Iris pigment epithelial cell (primary cell): Measurements from ENCODE around the gene FHIT.

Experiments
- DNase-seq: peaks from one replicate; pipeline ENCODE4 v3.0.0-alpha.2; 2011; ENCODE audit warnings: low read depth

The FHIT gene

DNA sequence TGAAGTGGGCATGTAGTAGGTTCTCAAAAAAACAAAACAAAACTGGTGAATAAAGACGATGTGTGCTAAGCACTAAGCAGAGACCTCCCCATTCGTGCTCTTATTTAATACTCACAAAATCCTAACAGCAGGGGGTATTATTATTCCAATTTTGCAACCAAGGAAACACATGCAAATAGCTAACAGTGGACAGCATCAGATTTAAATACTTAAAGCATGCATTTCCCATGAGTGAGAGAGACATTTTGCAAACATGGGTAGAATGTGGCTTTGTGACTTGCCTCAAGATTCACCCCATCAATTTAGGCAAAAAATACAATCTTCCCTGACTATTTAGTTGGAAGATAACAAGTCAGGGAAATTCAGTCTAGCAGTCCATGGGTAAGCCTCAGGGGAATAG lies 1255.2 kb downstream of the FHIT start:
- no peak for DNase-seq

DNA sequence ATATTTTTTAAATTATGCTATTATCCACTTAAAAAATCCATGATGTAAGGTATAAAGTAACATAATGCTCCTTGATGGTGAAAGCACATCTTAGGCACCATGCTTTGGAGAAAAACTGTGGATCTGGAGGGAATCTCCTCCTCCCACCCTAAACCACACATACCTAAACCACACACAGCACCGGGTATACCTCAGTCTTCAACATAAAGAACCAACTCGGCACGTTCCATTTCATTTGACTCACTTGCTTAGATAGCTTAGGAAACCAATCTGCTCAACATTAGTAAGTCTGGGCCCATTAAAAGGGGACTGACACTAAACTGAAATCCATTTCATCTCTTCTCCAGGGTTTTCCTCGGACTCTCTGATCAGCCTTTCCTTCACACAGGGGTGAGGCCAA lies 1255.7 kb downstream of the FHIT start:
- DNase-seq = no peak

DNA sequence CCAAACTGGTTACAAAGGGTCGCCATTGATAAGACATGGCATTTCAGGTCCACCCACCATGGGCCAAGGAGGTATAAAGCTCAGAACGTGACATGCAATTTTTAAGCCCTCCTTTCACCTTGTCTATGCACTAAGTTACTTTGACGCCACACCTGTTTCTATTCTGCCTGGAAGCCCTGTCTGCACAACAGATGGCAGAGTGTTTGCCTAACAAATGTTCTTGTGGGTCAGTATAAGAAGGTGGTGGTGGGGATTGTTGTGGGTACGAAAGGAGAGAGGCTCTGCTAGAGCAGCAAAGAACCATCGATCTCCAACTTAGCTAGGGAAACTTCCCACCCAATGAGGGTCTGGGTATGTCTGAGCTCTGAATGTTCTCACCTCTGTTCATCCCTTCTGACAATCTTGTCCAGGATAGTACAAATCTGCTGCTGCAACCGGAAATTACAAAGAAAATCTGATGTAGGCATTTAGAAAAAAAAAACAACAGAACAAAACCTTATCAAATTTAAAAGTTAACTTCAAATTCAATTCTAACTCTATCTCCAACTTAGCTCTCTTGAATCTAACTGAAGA lies 1256.4 kb downstream of the FHIT start:
- DNase-seq = no peak

DNA sequence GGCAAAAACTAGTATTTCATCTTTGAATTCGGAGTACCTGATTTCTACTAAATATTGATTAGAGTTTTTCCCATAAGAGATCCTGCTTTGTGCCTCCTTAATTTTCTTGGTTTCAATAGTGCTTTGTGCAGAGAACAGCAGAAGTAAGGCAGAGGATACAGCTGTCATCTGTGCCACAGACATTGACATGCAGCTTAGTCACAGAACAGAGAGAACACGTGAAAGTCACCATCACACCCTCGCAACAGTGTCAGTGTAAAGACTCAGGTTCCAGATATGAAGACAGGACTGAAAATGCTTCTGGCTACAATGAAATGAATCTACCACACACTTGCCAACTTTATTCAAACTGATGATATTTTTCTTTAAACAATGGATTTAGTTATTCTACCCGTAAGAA lies 1258.7 kb downstream of the FHIT start:
- DNase-seq = no peak

DNA sequence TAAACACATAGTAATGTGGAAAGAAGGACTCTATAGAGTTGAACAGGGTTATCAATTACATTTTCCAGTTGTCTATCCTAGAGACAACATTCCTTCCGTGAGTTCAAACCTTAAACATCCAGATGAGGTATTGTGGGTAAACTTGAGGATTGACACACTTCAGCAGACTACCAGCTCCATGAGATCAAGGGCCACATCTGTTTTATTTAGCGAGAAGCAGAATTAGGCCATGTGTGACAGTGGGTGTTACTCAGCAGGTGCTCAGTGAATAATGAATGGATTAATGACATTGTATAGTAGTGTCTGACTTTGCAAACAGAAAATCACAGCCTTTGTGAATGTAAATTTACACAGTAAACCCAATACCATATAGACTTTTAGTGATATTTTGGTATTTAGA lies 1260.3 kb downstream of the FHIT start:
- DNase-seq = no peak

DNA sequence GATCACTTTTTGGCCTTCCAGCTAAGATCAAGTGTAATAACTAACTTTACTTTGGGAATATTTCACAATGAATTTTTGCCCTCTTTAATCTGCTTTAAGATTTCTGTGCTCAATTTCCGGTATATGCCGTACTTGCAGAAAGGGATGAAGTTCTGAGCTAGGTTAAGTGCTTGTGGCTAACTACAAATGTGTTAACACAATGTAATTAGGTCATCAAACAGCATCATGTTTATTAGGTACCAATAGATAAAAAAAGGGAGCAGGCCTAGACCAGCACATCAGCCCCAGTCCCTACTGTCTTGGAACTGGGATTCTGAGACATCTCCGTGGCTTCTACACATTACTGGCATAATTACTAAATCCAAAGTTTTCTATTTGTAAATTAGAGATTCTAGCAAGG lies 1268.7 kb downstream of the FHIT start:
- DNase-seq = no peak

DNA sequence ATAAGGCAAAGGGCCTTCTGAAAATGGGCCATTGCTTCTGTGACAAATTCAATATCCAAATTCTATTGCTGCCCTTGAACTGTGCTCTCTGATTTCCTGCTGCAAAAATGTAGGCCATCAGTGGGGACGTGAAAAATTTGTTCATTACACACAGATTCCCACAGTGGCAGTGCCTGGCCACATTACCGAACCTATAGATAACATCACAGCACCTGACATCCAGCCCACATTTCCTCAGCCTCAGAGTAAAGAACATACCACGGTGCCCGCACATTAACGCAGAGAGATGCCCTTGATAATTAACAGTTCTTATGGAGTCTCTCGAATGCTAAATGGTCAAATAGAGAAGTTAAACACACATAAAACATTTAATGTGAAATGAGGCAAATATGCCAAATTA lies 1269.9 kb downstream of the FHIT start:
- DNase-seq = no peak

DNA sequence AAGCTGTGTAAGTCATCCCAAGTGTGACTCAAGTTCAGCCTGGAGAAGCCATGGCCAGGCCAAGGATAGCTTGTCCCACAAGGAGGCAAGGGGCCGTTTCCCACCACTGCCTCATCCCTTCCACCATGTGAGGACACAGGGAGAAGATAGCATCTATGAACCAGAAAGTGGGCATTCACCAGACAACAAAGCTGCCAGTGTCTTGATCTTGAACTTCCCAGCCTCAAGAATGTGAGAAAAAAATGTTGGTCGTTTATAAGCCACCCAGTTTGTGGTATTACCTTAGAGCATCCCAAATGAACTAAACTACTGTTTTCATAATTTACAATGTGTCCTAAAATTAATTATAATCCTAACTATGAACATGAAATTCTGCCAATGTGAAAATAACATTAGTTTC lies 1270.7 kb downstream of the FHIT start:
- no peak for DNase-seq

DNA sequence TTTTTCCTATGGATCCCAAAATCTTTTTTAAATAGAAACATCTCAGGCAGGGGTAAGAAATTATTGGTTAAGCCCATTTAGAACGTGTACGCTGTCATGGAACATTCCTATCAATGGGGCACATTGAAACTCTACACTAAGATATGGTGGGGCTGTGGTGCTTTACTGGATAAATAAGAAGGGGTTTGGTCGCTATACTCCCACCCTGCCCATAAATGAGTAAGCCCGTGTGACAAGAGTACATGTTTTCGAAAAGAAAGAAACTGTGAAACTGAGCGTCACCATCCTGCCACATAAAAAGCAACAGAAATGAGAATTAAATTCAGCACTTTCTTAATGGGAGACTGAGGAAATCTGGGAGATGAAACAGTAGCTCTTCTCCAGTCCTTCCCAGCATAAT lies 1271.7 kb downstream of the FHIT start:
- DNase-seq = no peak

DNA sequence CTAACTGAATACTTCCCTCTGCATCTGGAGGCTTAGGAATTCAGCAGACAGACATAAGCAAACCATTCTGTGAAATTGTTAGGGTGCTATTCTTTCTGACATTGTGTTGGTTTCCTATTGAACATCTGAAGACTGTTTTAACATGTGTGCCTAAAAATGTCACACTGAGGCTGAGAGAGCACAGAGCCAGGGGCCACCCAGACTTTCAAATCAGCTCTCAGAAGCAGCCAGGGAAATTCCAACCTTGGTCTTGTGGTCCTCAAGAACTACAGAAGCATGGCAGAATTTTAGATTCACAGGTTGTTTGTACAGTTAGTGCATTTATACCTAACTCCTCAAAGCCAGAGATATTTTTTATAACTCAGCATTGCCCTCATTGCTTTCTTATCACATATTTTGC lies 1272.3 kb downstream of the FHIT start:
- DNase-seq = no peak

DNA sequence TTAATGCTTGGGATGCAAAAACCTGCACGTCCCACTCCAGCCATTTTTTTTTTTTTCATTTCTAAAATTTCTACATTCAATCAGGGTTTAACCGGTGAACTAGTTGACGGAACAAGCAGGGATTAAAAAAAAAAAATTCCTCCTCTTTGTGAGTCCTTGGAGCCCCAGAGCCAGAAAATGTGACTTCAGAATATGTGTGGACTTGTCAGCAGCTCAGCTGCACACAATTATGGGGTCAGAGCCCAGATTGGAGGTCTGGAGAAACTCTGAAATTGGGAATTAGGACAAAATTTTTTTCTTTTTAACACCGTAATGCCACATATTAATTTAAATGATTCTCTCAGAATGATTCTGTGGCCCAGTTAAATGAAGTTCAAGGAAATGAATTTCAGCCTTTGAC lies 1280.5 kb downstream of the FHIT start:
- no peak for DNase-seq

DNA sequence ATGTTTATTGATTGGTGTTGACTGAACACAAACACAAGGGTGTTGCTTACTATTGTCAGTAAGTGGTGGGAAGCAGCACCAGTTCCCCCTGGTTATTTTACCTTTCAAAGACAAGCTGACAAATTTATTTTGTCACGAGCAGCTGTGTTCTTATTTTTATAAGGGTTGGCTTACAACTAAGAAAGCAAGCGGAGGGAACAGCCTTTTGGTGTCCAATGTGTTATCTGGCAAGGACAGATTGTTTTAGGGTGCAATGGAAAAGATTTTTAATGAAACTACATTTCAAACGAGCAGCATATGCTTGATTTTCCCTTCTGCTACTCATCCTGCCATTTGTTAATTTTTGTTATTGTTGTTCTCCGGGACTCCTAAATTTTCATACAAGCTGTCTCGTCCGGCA lies 1280.9 kb downstream of the FHIT start:
- DNase-seq = no peak

DNA sequence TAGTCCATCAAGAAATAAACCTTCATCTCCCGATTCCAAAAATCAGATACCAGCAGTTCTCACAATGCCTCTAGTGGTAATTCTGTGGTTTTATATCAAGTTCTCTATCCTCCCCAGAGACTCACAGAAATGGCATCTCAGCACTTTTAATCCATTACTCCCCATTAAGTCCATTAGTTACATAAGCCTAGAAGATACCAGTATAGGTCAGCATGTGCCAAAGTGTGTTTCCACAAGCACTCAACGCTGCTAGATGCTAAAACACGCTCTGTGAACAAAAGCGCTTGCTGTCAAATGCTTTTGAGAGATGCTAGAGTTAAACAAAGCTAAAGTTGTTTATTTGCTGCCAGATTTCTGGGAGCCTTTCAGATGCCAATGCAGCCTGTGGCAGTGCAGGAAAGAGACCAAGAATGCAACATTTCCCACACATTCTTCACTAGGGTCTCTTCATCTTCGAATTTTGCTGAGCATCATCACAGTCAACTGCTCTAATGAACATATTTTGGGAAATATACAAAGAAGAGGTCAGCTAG lies 1282.7 kb downstream of the FHIT start:
- no peak for DNase-seq

DNA sequence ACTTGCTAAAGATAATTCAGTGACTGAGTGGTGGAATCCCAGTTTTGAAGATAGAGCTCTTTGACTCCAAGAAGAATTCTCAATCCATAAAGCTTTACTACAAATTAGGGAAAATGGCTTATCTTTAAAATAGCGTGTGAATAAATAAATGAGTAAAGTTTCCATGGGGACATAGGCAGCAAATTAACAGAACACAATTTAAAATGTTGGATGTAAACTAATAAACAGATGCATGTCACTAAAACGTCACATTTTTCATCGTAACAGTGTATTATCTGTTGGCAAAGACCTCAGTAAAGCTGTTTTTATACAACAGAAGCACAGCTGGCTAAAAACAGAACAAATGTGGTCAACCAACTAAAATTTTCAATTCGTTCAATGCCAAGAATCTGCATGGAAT lies 1287.6 kb downstream of the FHIT start:
- no peak for DNase-seq

DNA sequence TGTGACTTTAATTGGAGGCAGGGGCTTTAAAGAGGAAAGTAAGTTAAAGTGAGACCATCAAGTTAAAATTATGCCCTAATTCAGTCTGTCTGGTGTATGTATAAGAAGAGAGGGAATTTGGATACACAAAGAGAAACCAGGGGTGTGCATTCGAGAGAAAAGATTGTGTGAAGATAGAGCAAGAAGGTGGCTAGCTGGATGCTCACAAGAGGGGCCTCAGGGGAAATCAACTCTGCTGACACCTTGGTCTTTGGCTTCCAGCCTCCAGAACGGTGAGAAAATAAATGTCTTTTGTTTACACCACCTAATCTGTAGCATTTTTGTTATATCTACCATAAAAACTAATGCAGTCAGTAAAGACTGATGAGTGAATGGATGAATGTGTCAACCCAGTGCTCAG lies 1294.1 kb downstream of the FHIT start:
- no peak for DNase-seq

DNA sequence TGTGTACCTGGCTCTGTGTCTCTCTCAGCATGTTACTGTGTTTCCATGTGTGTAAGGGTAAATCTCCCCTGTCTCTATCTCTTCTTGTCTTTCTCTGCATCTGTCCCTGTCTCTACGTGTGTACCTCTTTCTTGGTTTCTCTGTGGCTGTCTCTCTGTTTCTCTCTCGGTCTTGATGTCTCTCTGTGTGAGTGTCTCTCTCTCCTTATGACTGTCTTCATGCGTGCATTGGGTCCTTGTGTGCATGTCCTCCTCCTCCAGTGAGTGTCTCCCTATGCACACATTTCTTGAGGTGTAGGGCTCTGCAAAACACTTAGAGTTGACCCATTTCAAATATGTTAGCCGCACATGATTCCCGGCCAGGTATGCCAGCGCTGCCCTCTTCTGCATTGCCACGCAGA lies 1298.1 kb downstream of the FHIT start:
- DNase-seq = no peak

DNA sequence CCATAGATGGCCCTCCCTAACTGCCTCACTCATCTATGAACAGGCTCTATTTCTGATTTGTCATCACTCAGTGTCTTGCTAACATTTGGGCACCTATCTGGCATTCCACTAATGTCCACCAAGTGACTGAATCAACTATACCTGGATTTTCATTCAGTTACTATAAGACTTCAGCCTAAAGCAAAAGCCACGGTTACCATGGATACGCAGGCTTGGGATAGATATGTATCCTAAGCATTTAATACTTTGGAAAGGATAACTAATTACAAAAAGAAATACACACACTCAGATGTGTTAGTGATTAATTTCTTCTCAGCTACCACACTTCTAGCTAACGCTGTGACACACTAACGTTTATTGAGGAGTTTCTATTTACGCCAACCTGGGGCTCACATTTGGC lies 1301.9 kb downstream of the FHIT start:
- no peak for DNase-seq

DNA sequence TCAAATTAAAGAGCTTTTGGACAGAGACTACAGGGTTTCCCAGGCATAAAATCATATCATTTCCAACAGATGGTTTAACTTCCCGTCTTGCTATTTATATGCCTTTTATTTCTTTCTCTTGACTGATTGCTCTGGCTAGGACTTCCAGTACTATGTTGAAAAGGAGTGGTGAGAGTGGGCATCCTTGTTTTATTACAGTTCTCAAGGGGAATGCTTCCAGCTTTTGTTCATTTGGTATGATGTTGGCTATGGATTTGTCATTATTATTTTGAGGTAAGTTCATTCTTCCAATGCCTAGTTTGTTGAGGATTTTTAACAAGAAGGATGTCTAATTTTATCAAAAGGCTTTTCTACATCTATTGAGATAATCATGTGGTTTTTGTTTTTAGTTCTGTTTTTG lies 1304.9 kb downstream of the FHIT start:
- DNase-seq = no peak

DNA sequence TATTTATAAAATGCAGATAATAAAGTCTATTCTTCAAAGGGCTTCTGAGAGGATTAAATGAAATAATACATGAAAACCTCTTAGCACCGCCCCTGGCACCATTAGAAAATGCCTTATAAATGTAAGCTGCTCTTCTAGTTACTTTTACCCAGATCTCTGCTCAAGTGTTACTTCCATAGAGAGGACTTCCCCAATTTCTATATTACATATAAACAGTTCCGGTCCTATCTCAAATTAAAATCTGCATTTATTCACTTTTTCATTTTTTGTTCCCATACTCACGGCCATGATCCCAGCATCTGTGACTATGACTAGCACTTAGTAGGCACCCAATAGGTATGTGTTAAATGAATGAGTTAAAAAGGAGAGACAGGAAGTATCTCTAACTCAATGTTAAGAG lies 1310.5 kb downstream of the FHIT start:
- no peak for DNase-seq

DNA sequence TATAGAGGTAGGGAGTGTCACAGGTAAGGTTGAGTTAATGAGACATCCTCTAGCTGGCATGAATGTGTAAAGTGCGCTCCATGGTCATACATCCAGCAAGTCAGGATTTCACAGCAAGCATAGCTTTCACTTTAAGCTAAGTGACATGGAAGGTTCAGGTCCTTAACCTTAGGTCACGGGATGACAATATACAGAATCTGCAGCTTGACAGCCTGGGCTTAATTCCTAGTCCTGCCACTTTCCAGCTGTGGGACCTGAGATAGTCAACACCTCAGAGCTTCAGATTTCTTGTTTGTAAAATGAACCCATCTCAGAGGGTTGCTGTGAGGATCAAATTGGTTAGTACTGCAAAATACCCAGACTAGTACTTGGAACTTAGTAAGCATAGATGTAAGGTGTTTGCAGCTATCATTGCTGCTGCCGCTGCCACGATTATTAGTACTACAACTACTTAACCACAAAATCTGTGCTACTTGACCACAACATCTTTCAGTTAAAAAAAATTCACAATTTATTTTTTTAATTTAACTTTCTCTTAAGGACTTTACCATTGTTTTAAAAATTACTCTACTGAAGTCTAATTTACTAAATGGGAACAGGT lies 1311.3 kb downstream of the FHIT start:
- no peak for DNase-seq

DNA sequence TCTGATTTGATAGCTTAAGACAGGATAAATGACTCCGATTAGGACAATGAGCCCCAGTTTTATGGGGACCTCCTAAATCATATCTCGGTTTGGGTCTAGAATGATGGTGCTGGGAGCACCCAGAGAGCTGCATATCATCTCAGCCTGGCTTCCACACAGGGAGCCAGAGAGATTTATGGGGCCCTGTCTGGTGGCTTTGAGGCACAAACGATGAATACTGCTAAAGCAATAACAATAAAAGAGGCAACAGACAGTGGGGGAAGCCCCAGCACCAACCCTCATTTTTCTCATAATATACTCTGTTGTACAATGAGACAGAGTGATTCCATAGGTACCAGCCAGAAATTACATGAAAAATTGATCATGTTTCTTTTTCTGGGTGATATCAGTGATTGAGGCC lies 1312.4 kb downstream of the FHIT start:
- no peak for DNase-seq

DNA sequence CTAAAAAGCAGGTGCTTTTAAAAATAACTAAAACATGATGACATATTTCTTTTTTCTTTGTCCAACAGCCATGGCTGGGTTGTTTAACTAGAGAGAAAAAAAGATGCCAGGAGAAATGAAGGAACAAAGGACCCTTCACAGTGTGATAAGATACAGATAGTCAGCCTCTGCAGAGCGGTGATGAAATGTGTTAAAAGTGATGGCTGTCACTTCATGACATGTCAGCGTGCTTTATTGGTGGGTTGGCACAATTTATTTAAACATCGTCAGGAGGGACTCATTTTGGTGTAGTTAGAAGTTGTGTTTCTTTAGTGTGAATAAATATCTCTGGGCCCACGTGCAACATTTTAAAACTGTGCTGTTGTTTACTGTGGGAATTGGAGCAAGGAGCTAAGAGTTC lies 1314.1 kb downstream of the FHIT start:
- no peak for DNase-seq

DNA sequence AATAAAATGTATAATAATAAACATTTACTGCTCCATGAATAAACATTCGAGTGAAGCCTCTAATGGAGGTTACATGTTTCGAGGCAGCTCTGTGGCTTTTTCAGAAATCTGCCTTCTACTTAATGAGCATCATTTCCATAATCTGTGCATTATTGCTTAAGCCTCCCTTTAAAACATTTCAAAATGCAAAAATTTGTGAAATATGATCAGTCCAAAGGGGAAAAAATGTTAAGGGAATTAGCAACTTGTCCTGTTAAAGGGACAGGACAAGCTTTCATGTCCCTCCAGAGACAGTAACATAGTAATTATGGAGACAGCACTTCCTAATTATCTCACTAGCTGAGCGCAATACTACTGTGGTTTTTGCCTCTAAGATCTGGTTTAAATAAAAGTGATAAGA lies 1314.8 kb downstream of the FHIT start:
- DNase-seq = no peak

DNA sequence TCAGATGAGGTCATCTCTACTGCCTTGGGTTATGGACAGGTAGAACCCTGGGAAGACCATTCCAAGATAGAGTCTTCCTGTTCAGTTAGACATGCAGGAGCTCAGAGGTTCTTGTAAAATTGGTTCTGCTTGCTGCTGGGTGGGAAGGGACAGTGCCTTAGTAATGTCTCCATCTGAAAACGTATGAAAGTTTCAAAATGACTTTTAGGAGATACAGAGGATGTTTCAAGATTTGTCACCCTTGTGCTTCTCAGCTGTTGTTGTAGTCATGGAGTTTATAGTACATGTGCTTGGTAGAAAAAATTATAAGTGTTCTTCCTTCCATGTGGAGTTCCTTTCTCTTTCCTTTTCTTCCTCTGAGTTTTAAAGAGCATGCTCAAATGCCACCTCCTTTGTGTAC lies 1316.2 kb downstream of the FHIT start:
- DNase-seq = no peak
